GM03348 (cell line): ENCODE measurements around the gene SESTD1.
A peak's percentile ranks its signal among the peaks of the same experiment; 100 is the strongest.

ENCODE experiments used
- DNase-seq: peaks from one replicate; pipeline ENCODE4 v3.0.0; 2012; ENCODE audit warnings: low spot score

Gene SESTD1, protein sequence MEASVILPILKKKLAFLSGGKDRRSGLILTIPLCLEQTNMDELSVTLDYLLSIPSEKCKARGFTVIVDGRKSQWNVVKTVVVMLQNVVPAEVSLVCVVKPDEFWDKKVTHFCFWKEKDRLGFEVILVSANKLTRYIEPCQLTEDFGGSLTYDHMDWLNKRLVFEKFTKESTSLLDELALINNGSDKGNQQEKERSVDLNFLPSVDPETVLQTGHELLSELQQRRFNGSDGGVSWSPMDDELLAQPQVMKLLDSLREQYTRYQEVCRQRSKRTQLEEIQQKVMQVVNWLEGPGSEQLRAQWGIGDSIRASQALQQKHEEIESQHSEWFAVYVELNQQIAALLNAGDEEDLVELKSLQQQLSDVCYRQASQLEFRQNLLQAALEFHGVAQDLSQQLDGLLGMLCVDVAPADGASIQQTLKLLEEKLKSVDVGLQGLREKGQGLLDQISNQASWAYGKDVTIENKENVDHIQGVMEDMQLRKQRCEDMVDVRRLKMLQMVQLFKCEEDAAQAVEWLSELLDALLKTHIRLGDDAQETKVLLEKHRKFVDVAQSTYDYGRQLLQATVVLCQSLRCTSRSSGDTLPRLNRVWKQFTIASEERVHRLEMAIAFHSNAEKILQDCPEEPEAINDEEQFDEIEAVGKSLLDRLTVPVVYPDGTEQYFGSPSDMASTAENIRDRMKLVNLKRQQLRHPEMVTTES

DNA sequence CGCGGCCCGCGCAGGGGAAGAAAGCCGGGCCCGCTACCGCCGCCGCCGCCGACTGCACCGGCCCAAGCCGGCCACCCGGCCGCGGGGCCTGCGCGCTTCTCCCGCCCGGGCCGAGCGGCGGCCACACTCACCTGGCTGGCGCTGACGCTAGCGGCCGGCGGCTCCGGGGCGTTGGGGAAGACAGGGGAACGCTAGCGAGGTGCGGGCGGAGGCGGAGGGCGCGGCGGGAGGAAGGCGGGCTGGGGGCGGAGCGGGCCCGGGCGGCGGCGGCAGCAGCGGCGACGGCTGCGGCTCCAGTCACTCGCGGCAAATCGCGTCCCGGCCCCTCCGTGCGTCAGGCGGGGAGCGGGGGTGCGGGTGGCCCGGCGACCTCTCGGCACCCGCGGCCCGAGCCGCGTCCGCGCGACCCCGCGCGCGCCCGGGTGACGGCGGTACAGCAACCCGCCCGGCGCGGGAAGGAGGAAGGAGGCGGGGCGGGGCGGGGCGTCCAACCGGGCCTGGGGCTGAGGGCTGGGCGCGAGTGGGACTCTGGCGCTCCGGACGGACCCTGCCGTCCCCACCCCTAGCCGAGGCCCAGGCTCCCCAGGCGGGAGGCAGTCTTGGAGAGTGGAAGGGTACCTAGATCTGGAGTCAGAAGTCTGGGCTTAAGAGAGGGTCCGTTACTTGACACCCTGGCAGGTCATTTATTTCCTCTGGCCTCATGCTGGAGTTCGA is at the start of gene SESTD1:
TSS of gene SESTD1 (minus strand) at position 465 of the 714 bp plus-strand sequence. CDS start 72,991 bp downstream, outside the sequence.
- DNase-seq = peak; percentile 82

DNA sequence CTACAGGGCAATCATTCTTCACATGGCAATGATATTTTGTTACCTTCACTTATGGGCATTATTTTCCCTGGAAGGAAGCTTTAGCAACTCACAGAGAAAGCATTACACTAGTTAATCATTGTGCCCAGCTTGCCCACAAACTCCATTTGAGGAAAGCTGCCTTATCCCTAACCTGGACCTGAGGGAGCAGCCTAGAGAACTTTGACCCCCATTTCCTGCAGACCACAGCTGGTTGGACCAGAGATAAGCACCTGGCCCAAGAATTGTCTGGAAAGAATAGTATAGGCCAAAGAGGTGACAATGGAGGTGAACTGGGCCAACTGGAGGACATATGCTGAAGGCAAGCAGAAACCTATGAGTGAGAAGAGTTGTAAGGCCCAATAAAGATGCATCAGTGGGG is 48.4 kb upstream of the SESTD1 start:
- DNase-seq = no peak

DNA sequence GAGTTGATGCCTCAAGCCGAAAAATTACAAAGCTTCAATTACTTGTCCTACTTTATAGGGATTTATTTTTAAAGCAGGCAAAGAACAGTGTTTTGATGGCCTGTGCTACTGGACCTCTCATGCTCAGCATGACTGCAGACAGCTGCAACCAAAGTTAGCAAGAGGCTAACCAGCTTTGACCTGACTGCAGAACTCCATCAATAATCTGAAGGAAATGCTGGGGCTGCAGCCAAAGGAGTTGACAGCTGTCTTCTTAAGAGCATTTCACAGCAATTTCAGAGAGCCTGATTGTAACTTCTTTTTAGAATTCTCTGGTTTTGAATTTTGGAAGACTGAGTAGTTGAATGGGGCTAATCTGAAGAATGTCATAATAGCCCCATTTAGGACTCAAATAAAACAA is 46.5 kb upstream of the SESTD1 start:
- no peak for DNase-seq

DNA sequence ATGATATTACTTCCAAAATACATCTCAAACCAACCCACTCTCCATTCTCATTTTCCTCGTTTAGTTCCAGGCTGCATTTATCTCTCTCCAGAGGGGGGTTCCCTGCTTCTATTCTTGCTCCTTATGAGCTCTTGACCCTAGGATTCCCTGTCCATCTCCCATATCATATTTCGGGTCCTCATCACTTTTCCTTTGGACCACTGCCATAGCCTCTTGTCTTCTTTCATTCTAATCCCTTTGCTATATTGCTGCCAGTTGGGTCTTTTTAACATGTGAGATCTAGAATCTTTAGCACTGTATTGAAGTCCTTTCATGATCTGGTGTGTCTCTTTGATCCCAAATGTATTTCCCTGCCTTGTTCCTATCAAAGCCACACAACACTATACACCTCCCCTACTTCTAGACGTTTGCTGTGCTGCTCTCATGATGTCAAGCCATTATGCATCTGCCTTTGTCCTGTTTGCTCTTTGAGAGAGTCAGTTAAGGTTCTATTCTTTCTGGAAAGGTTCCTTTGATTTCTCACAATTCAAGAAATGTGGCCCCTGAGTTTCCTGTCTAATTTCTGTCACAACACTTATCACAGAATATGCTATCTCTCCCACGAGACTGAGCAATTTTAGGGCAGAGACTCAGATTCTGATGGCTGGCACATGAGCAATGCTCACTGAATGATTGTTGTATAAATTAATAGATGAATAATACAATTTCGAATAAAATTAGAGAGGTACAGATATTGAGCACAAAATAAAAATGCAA is 43.2 kb upstream of the SESTD1 start:
- no peak for DNase-seq

DNA sequence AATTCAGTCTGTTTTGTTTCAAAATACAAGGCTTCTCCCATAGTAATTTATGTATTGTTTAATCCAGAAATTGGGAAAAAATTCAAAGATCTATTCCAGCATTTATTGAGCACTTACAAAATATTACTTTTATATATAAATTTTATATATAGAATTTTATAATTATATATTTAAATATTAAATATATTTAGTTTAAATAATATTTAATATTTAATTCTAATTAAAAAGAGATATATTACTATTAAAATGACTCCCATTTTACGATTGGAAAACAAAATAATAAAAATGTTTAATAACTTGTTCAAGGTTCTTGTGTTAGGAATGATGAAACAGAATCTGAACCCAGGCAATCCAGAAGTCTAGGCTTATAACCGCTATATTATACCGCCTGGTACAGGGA is 40.5 kb upstream of the SESTD1 start:
- DNase-seq = no peak

DNA sequence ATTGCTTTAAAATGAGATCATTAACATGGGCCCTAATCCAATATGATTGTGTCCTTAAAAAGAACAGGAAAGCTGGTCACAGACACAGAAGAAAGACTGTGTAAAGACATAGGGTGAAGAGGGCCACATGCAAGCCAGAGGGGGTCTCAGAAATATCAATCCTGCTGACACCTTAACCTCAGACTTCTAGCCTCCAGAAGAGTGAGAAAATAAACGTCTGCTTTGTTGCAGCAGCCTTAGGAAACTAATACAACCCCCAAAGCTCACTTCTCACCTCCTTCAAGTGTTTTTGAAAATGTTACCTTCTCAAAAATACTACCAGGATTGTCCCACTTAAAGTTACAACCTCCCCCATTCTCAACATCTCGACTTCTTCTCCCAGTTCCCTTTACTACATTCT is 39.8 kb upstream of the SESTD1 start:
- no peak for DNase-seq

DNA sequence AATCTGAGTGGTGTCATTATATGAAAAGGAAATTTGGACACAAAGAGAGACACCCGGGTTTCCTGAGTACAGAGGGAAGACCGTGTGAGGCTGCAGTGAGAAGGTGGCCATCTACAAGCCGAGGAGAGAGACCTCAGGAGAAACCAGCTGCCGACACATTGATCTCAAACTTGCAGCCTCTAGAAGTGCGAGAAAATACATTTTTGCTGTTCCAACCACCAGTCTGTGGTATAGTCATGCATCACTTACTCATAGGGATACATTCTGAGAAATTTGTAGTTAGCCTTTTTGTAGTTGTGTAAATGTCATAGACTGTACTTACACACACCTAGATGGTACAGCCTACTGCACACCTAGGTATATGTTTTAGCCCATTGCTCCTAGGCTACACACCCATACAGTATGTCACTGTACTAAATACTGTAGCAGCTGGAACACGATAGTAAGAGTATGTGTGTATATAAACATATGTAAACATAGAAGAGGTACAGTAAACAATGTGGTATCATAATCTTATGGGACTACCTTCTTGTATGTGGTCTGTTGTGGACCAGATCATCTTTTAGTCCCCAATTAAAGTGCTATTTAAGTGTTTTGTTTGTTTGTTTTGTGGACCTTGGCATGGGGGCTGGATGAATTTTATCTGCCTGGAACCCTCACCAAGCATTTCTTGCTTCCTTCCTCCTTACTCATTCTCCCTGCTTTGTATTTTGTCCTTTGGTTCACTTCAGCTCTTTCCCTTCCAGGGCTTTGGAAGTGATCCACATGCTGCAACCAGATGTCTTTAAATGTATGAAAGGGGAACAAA is 38.3 kb upstream of the SESTD1 start:
- DNase-seq = peak; percentile 13

DNA sequence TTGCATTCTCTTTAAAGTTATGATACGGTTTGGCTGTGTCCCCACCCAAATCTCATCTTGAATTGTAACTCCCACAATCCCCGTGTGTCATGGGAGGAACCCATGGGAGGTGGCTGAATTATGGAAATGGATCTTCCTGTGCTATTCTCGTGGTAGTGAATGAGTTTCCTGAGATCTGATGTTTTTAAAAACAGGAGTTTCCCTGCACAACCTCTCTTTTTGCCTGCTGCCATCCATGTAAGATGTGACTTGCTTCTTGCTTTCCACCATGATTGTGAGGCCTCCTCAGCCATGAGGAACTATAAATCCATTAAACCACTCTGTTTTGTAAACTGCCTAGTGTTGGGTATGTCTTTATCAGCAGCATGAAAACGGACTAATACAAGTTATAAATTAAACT is 37.5 kb upstream of the SESTD1 start:
- DNase-seq = no peak

DNA sequence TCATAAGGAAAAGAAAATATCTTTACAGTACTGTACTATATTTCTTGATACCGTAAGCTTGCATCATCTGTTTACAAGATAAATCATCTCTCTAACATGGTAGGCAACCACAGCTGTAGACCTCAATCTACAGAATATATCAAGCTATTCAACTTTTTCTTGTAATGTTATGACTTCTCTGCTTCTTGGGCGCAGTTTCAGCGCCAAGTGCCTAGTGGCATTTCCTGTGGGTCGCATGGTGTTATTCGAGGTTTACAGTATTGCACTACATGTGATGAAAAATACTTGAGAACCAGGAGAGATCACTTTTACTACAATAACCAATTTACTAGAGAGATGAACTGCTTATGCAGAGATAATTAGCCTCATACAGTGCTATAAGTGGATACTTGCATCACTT is 34.0 kb upstream of the SESTD1 start:
- no peak for DNase-seq

DNA sequence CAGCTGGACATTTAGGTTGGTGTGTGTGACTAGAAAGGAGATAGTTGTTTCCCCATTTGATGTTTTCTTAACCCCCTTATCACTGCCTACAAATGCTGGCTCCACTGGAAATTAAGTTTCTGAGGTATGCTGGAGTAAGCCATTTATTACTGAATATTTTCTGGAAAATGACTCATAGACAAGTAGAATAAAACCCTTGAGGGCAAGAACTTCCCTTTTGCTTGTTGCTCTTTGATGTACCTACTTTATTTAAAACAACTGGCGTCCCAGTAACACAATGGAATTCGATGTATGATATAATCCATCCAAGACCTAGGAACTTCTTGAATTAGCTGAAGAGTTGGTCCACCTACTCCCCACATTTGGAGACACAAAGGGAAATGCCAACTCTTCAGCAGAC is 33.3 kb upstream of the SESTD1 start:
- no peak for DNase-seq

DNA sequence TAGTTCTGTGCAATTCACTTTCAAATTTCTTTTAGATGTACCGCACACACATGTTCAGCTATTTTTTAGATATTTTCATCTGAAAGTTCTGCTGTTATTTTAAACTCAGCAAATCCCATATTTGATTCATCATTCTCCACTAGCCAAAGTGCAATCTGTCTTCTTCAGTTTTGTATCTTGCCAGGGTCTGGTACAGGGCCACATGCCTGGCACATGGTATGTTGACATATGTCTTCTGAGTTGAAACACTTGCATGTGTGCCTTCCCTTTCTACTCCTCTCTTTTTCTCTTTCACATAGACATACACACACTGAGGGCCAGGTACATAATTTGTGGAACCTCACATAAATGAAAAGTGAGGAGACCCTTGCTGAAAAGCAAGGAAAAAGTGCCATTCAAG is 25.7 kb upstream of the SESTD1 start:
- DNase-seq = no peak

DNA sequence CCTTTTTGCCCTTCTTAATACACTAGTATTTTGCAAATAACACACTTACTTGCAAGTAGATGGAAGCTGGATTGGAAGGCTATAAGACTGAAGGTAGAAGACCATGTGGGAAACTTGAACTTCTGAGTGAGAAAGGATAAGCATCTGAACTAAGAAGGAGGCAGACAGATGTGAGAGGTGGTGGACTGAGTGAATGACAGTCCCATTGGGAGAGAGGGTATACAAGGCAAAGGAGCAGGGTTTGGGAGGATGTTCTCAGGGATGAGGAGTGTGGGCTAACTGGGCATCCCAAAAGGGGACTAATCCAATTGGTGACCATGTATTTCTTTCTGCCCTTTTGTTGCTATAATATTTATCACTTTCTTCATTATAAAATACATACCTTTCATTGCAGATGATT is 20.4 kb upstream of the SESTD1 start:
- DNase-seq = no peak

DNA sequence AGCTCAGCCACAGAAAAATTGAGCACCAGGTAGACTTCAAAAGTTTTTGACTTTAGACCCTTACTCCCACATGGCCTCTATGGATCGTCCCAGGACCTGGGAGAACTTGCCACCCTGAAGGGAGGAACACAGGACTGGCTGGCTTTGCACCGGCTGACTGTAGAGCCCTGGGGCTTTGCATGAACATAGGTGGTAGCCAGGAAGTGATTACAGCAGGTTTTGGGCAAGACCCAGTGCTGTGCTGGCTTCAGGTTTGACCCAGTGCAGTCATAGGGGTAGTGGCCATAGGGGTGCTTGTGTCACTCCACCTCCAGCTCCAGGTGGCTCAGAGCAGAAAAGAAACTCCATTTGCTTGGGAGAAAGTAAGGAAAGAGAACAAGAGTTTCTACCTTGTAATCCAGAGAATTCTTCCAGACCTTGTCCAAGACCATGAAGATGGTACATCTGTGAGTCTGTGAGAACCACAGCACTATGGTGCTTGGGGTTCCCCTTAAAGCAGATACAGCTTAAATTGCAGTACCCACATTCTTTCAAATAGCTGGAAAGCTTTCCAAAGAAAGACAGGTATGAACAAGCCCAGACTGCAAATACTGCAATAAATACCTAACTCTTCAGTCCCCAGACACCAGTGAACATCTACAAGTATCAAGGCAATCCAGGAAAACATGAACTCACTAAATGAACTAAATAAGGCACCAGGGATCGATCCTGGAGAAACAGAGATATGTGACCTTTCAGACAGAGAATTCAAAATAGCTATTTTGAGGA is 13.0 kb upstream of the SESTD1 start:
- DNase-seq = no peak

DNA sequence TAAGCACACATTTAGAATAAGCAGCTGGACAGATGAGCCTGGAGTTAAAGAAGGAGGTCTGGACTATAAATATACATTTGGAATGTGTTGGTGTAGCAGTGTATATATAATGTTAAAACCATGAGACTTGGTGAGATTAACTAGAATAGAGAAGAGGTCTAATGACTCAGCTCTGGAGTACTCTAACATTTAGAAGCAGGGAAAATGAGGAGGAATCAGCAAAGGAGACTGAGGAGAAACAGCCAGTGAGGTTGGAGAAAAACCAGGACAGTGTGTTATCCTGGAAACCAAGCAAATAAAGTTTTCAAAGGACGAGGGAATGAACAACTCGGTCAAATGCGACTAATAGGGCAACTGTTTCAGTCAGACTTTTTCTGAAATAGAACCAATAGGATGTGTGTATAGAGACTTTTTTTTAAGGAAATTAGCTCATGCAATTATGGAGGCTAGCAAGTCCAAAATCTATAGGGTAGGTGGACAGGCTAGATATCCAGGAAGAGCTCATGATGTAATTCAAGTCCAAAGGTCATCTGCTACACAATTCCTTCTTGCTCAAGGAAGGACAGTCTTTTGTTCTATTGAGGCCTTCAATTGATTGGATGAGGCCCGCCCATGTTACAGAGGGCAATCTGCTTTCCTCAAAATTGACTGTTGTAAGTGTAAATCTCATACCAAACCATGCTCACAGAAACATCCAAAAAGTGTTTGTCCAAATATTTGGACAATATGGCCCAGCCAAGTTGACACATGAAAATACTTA is 10.8 kb upstream of the SESTD1 start:
- DNase-seq = no peak

DNA sequence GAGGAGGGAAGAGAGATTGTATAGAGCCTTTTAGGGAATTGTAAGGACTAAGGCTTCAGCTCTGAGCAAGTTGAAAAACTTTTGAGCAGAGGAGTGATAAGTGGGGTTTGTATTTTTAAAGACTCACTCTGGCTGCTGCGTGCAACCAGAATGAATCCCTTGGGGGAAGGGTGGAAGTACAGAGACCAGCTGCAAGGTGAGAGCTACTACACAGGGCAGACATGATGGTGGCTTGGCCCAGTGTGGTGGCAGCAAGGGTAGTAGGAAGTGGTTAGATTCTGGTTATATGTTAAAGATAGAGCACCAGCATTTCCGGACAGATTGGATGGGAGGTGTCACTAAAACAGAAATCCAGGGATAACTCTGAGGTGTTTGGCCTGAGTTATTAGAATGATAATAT is 10.1 kb upstream of the SESTD1 start:
- DNase-seq = no peak

DNA sequence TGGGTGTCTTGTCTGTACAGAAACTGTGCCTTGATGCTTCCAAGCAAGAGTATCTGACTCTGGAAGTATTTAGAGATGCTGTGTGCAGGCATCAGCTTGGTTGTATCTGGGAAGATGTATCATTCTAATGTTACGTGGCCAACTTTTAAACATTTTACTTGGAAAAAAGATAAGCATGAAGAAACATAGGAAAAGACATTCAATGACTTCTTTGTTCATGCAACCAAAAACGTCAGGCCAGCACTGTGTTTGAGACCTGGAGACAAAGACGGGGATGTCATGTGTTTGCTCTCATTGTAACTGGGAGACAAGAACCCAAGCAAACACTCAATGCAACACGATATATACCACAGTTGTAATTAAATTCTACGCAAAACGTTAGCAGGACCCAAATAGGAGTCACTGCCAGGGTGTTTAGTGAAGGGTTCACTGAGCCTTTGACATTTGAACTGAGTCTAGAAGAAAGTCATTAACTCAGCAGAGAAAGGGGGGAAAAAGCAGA is 8.9 kb upstream of the SESTD1 start:
- no peak for DNase-seq

DNA sequence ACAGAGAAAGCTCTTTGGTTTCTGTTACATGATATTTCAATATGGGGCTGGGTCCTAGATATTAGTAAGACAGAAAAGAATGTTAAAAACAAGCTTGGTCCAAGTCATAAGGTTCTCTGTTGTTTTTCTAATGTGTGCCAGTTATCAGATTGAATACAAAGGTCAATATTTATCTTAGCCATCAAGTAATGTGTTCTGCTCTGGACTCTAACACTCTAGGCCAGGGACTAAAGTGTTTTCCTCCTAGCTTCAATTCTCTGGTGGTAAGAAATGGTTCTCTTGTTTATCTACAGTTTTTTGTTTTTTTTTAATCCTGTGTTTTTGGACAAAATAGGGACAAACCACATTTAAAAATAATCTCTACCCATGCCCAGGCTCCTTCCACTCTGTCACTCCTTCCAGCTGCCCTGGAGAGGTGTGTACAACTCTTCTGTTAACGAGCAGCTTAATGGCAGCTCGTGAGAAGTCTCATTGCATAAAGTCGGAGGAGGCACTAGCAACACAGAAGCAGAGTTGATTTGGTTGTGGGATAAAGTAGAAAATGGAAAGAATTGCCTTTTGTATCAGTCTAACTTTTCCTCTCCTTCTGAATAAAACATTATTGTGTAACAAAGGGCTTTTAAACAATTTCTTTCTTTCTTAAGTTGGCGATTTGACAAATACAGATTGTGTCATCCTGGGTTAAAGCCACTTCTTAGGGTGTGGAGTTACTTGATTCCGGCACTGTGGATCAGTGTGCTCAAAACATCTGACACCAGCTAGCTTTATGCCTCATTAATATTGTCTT is 8.0 kb upstream of the SESTD1 start:
- peak; percentile 55 for DNase-seq

DNA sequence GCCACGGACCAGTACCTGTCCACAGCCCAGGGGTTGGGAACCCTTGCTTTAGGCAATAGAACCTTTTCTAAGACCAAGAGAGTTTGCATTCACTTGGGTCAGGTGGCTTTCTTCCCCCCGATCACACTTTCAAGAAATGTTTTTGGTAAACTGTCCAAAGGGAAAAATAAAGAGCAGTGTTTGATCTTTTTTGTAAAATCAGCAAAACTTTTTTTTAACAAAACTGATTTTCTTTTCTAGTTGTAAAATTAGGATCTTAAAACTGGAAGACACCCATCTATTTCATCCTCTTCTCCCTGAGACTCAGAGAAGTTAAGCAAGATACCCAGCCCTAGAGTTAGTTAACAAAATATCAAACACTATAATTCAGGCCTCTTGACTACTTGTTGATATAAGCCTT is 6.1 kb upstream of the SESTD1 start:
- no peak for DNase-seq
